NCI-H1092 (cell line): ENCODE data around the gene PARN.
A peak's percentile ranks its signal among the peaks of the same experiment; 100 is the strongest.
"Not testable (repeated sequence)": the region's sequence is repeated elsewhere in the genome, so short reads cannot be mapped to it uniquely, and the experiment has no call there.

Experiments
- DNase-seq: peaks from one replicate; lab custom pipeline; 2025; lab: John Stamatoyannopoulos, UW

The PARN gene

GRCh38 chr16:14632693-14633569, 2.9 kb upstream of the PARN start, which contains the start of gene BFAR:
Gene BFAR, plus strand, starts transcription at chr16:14632951. Its CDS starts 11,396 bp downstream, at chr16:14644347.
- peak; percentile 97 for DNase-seq

- not testable (repeated sequence) for DNase-seq
Measured at GRCh38 chr16:14630620-14631330, 715 bp upstream of the PARN start.

GRCh38 chr16:14629612-14629918, 495 bp downstream of the PARN start:
- DNase-seq, result no peak

DNA sequence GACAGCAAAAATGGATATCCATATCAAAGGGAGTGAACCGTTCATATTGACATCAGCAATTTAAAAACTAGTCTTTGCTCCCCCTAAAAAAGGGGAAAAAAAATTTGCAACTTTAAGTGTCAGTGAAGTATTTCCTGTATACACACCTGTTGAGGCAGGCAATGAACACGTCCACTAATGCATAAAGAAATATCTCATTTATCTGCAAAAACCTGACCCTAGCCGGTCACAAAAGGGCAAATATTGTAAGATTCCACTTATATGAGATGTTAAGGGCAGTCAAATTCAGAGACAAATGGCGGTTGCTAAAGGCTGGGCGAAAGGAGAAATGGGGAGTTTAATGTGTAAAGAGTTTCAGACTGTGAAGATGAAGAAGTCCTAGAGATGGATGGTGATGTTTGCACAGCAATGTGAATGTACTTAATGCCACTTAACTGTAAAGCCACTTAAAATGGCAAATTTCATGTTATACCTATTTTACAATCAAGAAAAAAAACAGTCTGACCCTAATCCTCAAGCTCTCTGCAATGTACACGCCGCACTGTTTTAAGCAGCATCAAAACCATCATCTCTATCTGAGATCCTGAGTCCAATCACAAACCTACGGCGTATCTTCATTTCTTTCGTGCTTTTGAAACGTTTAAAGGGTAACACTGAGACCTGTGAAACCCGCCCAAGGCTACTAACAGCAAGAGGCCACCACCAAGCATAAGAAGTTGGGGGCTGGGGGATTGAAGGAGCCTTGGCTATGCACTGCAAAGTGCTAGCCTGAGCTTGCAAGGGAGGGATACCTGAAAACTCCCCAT, 1.1 kb downstream of the PARN start:
- no peak for DNase-seq

- no peak for DNase-seq
Measured at GRCh38 chr16:14627078-14627477, 3.0 kb downstream of the PARN start.

- no peak for DNase-seq
Measured at GRCh38 chr16:14618566-14618965, 11.5 kb downstream of the PARN start.

GRCh38 chr16:14616280-14616679, 13.8 kb downstream of the PARN start:
- DNase-seq, result no peak

GRCh38 chr16:14613991-14614390, 16.1 kb downstream of the PARN start:
- no peak for DNase-seq

DNA sequence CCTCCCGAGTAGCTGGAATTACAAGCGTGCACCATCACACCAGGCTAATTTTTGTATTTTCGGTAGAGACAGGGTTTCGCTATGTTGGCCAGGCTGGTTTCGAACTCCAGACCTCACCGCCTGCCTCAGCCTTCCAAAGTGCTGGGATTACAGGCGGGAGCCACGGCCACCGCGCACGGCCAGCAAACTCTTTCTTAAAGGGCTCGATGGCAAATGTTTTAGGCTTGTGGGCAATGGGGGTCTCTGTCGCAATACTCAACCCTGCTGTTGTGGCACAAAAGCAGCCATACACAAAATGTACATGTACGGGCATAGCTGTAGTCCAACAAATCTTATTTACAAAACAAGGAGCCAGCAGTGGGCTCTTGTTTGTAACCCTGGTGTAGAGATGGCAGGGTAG, 18.4 kb downstream of the PARN start:
- no peak for DNase-seq

- DNase-seq, result no peak
Measured at GRCh38 chr16:14609716-14610115, 20.3 kb downstream of the PARN start.

DNA sequence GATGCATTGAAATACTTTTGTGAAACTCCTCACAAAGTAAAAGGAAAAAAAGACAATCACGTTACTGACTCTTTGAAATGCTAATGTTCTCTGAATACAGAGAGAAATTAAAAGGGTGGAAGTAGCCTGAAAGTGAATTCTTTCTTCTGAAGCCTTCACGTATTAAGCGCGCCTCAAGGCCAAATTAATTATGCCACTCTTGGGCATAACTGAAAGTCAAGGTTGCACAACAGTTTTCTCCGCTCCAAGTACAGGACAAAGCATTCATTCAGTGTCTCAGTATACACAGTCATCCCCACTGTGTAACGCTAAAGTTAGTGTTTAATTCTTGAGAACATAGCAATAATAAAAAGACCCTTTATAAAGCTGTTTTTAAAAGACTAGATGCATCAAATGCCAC, 21.5 kb downstream of the PARN start:
- no peak for DNase-seq

DNA sequence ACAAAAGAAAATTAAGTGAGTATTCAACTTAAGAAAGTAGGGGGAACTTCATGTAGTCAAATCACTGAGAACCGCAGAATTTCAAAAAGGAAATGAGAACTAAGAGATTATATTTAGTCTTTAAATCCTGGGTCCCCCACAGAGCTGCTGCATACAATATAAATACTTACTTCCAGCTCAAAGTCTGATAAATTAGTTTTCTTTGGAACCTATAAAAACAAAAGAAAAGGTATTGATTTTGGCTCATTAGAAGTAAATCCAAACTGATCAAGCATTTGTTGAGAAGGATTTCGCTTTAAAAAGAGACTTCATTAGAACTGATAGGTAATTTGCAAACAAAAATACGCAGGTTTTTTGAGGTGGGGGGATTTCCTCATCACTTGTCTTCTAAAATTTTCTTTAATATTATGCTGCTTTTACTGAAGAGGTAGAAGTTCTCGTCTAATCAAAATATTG, 21.9 kb downstream of the PARN start:
- no peak for DNase-seq

DNA sequence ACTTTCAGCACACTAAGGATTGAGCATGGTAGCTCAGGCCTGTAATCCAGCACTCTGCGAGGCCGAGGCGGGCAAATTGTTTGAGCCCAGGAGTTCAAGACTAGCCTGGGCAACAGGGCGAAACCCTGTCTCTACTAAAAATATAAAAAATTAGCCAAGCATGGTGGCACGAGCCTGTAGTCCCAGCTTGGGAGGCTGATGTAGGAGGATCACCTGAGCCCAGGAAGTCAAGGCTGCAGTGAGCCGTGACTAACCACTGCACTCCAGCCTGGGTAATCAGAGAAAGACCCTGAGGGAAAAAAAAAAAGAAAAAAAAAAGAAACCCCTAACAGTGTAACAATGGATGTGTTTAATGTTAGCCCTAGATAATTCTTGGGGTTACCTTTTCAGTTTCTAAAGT, 24.0 kb downstream of the PARN start:
- DNase-seq, result no peak

DNA sequence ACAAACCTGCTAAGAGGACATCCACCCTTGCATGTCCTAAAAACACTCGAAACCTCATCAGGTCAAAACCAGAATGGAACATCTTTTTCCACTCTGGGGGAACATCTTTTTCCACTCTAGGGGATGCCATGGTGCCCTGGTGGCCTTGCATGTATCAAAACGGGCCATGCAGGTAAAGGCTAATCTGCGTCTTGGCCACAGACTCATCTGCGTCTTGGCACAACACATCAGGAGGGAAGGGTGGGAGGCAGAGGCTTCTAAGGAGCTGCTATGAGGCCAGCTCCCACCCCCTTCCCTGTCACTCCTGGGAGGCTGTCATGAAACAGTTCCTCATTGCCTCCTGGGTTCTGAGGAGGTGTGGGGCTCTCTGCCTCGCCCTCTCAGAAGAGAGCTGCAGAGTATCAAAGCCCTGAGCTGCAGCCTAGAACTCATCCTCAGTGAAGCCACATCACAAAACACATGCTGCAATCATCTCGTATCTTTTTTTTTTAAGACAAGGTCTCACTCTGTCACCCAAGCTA, 27.6 kb downstream of the PARN start:
- no peak for DNase-seq

GRCh38 chr16:14600164-14600563, 29.9 kb downstream of the PARN start:
- no peak for DNase-seq

GRCh38 chr16:14586637-14587305, 43.3 kb downstream of the PARN start:
- no peak for DNase-seq

DNA sequence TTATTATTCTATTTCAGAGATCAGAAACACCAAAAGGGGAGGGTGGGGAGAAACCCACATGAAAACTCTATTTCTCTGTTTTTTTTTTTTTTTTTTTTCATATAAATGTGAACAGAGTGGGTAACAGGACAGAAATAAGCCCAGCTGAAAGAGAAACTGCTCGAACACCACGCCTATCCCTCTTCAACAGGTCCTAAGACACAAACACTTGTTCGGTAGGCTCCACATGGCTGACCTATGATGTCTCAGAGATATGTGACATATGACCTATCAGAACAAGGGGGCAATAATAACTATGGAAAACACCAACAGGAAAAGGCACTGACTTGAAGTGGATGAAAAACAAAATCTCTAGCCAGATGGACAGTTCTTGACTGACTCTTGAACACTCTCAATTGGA, 44.8 kb downstream of the PARN start:
- DNase-seq, result no peak

- DNase-seq, result not testable (repeated sequence)
Measured at GRCh38 chr16:14580926-14581325, 49.1 kb downstream of the PARN start.

DNA sequence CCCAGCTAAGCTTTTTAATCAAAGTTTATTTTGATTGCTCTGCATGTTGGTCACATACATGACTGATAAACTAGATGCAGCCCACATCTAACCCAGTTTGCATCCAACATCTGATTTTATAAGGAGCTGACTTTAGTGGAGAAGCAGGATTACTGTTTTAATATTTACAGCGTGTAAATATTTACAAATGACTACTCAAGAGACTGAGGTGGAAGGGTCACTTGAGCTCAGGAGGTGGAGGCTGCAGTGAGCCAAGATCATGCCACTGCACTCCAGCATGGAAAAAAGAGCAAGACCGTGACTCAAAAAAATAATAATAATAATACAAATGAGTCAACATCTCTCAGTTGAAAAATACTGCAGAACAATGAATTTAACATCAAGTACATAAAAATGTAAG, 50.8 kb downstream of the PARN start:
- DNase-seq, result no peak

DNA sequence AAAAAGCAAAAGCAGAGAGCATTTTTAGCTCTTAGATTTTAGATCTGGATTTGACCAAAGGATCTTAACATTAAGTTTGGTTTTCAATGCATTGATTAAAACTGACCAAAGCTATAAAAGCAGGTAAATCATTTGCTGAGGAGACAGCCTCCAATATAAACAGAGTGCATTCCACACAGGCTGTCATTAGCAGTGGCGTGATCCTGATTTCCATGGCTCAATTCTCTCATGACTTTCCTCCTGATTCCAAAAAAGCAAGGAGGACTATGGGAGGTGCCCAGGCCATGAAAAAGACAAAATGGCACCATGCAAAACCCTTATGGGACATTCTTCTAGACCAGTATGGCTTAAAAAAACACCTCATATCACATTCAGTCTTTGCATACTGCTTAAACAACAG, 53.5 kb downstream of the PARN start:
- no peak for DNase-seq

- DNase-seq, result no peak
Measured at GRCh38 chr16:14576069-14576468, 54.0 kb downstream of the PARN start.
